HG03139 (cell line): ENCODE measurements around the gene VPS72.
"Not testable (repeated sequence)": the region's sequence is repeated elsewhere in the genome, so short reads cannot be mapped to it uniquely, and the experiment has no call there.

ENCODE experiments used
- ATAC-seq: cut with Tn5 transposase; IDR thresholded peaks from one replicate; pipeline ENCODE4 v1.9.1; 2021; ENCODE audit not compliant: unreplicated experiment

Gene VPS72, protein sequence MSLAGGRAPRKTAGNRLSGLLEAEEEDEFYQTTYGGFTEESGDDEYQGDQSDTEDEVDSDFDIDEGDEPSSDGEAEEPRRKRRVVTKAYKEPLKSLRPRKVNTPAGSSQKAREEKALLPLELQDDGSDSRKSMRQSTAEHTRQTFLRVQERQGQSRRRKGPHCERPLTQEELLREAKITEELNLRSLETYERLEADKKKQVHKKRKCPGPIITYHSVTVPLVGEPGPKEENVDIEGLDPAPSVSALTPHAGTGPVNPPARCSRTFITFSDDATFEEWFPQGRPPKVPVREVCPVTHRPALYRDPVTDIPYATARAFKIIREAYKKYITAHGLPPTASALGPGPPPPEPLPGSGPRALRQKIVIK

DNA sequence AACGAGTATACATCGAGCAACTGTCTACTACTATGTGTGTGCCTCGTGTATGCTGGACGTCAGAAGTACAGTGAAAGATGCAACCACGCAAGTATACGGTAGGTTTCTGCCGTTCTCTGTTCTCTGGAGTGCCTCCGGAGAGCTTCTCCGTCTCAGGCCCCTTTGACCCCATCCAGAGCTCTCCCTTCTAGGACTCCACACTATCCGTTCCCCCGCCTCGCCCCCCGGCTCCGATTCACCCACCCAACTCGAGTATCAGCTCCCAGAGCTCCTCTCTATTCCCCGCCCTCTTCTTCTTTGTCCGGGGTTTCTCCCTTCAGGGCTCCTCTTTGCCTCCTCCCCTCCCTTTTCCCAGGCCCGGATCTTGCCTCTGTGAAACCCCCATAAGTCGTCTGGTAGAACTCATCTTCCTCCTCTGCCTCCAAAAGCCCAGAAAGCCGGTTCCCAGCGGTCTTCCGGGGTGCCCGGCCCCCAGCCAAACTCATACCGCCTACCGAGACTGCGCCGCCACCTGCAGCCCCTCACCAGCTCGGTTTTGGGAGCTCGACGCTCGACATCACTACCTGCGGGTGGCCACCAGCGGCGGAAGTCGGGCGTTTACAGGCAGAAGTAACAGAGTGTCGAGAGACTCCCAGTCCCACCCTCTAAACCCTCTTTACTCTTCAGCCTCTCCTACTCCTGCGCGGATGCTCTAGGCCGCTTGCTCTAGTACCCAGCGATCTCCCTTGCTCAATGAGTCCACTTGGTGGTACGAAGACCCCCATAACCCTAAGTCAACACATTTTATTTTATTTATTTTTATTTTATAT lies at the start of gene VPS72:
Gene VPS72 (minus strand): TSS at position 561 of the 809 bp plus-strand sequence. CDS start 76 bp downstream, at position 485.
- ATAC-seq: peak; percentile 77

DNA sequence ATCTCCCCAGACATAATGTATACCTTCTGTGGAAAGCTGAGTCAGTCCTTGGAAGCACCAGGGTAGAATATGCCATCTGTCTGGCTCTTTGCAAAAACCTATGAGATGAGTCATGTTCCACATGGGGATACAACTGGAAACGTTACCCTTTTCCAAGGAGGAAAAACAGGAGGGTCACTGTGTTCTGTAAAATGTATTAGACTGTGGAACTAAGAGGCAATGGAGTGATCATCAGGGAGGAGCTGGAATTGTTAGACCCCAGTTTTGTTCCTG lies 48.4 kb upstream of the VPS72 start:
- no peak for ATAC-seq

DNA sequence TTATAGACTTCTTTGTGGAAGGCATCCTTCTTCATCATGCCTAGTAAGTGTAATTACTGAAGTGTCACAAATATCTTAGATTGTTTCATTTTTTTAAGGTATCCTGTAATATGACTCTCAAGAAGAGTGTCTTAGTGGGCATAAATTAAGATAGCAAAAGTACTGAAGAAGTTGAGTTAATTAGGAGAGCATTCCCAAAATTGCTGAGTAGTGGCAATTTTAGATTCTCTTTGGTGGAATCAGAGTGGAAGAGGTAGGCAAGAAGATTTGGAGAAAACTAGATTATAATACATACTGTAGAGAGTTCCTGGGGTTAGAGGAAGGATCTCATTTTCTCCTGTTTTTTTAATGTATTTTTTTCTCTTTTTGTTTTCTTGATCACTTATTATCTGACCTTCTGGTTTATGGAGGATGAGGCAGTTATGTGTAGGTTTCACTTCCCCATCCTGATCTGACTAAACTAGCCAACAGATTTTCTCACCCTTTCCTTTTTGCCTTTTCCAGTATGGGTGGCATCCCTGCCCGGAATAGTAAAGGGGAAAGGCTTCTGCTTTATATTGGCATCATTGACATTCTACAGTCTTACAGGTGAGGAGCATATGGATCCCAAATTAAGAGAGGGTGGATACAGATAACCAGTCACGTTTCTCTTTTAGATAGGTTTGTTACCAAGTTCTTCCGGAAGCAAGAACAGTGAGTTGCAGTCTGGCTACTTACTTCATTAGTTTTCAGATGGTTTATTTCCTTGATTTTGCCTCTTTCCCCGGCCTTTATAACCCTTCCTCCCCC lies 47.9 kb upstream of the VPS72 start:
- no peak for ATAC-seq

DNA sequence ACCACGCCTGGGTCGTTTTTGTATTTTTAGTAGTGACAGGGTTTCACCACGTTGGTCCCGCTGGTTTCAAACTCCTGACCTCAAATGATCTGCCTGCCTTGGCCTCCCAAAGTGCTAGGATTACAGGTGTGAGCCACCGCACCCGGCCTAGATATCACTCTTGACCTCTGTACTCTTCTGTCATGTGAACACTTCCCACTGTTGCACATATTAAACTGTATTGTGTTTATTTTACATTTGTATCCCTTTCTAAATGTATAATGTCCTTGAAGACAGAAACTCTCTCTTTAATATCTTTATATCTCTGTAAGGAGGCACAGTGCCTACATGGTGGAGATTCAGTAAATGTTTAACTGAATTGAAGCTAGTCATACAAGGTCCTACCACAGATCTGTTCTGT lies 45.2 kb upstream of the VPS72 start:
- ATAC-seq: no peak

DNA sequence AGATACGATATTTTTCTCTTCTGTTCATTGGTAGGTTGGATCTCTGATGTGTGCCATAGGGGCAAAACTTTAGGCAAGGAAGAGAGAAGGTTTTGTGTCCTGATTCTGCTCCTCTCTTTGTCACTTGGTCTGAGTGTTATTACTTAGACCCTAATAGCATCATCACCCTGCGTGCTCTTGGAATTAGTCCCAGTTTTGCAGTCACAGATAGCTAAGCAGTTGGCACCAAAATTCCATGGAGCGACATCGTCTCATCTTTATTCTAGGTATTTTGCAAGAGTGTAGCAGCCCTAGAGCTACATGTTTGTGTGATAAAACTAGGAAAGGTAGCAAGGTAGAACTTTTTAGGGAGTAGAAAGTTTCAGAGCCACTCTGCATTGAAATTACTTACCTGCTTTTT lies 32.1 kb upstream of the VPS72 start:
- ATAC-seq: no peak

DNA sequence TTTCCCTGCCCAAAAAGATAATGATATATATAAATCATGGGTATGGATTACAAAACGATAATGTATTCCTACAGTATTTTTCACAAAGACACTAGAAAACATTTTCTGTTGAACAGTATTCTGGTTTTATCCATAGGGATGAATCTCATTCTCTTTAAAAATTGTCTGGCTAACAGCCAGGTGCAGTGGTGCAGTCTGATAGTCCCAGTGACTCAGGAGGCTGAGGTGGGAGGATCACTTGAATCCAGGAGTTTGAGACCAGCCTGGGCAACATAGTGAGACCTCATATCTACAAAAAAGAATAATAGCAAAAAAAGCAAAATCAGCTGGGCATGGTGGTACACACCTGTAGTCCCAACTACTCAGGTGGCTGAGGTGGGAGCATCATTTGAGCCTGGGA lies 31.6 kb upstream of the VPS72 start:
- ATAC-seq: no peak

DNA sequence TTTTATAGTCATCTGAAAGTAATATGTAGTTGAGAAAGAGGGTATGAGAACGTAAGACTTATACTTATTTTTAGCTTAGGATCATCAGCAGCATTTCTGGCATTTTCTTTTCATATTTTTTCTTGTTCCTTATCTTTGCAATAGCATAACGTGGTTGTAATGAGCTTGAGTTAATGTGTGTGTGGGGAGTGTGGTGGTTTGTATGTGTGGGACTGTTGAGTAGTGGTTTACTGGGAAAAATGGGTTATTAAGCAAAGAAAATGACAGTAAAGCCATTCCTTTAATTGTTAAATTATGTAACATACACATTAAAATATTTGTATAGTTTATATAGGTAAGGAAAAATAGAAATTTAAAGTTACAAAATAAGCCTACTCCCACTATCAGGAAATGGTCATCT lies 23.6 kb upstream of the VPS72 start:
- ATAC-seq: no peak

DNA sequence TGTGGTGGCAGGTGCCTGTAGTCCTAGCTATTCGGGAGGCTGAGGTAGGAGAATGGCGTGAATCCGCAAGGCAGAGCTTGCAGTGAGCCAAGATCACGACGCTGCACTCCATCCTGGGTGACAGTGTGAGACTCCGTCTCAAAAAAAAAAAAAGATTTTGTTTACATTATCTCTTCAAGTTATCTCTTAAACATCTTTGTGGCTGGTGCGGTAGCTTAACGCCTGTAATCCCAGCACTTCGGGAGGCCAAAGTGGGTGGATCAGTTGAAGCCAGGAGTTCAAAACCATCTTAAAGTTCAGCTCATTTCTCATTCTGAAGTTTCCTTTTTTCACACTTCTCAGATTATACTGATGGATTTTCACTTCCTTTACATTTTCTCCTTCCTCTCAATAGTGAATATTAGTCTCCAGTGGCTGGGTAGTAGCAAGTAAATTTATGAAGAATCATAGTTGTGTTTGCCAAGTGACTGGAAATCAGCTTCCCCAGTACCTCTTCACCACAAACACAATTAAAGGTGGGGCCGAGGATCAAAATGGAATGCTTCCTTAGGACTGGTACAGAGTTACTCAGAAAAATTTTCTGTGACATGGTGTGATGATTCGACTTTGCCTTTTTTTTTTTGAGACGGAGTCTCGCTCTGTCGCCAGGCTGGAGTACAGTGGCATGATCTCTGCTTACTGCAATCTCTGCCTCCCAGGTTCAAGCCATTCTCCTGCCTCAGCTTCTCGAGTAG lies 22.1 kb upstream of the VPS72 start:
- ATAC-seq: no peak

DNA sequence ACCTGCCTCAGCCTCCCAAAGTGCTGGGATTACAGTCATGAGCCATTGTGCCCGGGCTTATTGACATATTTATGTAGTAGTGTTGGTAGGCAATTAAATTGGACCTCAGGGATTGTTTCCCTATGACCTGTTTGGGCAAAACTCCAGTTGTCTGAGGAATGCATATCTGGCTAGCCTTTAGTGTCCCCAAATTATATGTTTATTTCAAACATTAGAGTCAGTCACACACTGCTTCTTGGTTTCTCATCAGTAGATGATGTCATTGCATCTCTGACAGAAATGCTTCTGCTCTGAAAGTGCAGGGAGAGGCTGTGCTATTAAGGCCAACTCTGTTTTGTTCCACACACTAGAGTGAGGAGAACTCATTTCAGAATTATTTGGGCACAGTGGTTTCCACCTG lies 20.8 kb upstream of the VPS72 start:
- no peak for ATAC-seq

DNA sequence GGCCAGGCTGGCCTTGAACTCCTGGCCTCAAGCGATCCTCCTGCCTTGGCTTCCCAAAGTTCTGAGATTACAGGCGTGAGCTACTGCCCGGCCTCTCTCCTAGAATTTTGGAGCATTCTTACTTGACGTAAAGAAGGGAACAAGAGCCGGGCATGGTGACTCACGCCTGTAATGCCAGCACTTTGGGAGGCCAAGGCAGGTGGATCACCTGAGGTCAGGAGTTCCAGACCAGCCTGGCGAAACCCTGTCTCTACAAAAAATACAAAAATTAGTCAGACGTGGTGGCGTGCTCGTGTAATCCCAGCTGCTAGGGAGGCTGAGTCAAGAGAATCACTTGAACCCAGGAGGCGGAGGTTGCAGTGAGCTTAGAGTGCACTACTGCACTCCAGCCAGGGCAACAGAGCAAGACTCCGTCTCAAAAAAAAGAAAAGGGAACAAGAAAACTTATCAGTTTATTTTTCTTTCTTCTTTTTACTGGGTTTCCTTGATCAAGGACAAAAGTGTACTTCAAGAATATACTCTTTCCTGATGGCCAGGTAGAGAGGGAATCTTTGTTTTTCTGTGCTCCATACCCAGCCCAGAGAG lies 15.5 kb upstream of the VPS72 start:
- ATAC-seq: not testable (repeated sequence)

DNA sequence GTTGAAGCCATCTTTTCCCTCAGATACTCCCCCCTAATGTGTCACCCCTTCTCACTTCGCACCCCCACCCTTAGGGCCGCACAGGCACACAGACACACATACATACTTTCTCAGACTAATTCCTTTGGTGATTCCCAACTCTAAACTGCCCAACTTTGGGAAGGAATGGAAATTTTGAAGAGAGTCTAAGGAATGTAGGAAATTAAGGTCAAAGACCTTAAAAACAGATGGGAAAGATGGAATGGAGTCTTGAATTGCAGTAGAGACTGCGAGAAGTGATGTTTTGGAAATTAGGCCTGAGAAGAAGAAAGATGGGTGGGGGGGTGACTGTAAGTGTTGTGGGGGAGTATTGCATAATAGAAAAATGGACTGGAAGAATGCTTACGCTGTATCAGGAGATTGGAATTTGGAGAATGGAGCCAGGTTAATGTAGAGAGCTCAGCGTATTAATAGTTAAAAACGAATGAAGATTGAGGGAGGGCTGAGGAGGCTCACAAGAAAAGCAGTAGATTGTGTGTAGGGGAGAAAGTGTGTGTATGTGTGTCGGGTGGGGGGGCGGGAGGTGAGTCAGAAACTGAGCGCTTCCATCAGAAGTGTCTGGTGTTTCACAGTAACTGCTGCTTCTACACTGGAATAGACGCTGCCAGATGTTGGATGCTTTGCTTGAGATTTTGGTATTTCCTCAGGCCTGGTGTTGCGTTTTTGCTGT lies 10.0 kb upstream of the VPS72 start:
- no peak for ATAC-seq

DNA sequence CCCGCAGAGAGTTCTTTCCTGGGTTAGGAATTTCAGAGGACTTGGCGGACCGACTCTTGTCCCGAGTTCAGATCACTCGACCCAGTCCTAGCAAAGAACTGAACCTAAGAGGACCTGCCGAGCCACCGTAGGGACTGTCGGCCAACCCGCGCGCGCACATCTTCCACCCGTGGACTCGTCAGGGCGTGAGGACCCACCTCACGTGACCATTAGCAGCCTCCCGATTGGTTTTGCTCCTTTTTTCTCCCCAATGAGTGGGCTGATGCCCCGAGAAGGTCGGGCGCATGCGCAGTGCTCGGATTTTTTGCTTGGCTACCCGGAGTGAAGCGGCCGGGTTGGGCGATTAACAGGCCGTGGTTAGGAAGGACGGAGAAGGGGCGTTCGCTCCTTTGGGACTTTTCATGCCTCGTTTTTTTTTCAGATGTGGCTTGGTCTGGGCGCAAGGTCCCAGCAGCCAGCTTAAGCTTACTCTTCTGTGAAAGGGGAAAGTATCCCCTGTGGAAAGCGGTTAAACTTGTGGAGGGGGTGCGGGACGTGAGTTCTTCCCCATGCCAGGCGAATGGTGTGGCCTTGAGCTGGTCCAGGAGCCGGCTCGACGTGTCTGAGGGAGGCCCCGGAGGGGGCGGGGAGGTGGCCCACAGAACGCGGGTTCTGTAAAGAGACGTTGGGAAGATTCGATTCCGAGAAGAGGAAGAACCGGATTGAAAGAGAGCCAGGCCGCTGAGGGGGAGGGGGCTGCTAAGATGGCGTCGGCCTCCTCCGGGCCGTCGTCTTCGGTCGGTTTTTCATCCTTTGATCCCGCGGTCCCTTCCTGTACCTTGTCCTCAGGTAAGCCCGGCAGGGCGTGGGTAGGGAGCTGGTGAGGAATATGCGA lies 8.5 kb upstream of the VPS72 start, which contains the start of gene PIP5K1A:
Gene PIP5K1A (plus strand): TSS at position 299 of the 874 bp plus-strand sequence. CDS start 445 bp downstream, at position 744.
- ATAC-seq: peak; percentile 78

DNA sequence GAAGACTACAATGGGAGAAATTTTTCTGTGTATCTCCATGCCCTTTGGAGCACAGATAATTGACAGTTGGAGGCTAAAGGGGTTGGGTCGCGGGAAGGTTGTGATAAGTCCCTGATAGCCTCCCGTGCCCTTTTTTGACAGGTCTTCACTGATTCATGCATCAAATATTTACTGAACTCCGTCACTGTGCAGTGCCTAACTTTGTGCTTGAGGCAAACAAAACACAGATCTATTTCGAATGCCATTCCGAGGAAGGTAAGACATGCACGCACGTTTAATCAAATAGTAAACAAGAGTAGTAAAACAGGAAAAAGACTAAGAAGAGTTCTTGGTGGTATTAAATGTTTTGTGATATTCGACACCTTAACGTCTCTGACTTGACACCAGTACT lies 7.9 kb upstream of the VPS72 start:
- ATAC-seq: no peak

DNA sequence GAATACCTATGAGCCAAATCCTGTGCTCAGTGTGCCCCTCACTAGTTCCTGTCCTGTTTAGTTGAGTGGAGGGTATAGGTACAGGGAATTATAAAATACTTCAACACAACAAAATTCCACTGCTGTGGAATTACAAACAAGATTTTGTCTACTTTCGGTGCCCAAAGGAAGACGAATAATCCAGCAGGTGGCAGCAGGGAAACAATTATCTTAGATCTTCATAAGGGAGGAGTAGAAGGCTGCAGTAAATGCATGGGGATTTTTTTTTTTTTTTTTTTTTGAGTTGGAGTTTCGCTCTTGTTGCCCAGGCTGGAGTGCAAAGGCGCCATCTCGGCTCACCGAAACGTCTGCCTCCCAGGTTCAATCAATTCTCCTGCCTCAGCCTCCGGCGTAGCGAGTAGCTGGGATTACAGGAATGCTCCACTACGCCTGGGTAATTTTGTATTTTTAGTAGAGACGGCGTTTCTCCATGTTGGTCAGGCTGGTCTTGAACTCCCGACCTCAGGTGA lies 6.3 kb upstream of the VPS72 start:
- ATAC-seq: no peak

DNA sequence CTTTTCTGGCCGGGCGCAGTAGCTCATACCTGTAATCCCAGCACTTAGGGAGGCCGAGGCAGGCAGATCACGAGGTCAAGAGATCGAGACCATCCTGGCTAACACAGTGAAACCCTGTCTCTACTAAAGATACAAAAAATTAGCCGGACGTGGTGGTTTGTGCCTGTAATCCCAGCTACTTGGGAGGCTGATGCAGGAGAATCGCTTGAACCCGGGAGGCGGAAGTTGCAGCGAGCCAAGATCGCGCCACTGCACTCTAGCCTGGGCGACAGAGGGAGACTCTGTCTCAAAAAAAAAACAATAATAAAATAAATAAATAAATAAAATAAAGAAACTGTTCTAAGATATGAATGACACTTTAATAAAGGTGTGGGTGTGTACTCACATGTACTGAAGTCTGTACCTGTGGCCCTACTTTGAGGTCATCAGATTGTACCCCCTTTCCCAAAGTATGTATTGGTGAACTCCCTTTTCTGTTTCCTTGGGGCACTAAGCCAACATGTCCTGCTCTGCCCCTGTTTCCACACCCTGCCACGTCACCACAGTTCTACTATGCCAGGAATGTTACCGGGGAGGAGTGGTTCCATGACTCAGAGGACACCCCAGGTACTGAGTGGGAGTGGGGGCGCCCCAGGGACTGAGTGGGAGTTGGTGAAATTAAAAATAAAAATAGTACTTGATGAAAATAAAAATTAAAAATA lies 5.0 kb upstream of the VPS72 start:
- not testable (repeated sequence) for ATAC-seq

DNA sequence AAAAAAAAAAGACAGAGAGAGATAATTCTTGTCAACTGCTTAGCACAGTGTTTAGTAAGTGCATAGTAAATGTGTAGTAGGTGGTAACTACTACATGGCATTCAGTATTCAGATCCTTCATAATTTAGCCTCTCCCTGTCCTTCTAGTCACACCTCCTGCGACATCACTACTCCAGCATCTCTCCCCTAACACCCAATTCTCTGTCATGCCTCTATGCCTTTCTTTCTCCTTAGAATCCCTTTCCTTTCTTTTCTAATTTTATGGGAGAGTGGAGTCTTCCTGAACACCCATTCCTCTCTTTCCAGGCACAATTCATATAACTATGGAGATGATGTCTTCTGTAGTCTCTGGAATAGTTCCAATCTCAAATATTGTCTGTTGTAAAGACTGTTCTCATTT lies 3.9 kb upstream of the VPS72 start:
- ATAC-seq: no peak

DNA sequence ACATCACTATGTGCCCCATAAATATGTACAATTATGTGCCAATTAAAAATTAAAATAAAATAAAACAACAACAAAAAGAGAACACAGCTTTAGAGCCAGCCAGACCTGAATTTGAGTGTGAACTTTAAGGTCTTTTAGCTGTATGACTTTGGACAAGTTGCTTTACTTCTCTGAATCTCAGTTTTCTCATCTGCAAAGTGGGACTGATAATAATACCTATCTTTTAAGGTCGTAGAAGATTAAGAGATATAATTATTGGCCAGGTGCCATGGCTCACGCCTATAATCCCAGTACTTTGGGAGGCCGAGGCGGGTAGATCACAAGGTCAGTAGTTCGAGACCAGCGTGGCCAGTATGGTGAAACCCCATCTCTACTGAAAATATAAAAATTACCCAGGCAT lies 3.3 kb upstream of the VPS72 start:
- no peak for ATAC-seq

DNA sequence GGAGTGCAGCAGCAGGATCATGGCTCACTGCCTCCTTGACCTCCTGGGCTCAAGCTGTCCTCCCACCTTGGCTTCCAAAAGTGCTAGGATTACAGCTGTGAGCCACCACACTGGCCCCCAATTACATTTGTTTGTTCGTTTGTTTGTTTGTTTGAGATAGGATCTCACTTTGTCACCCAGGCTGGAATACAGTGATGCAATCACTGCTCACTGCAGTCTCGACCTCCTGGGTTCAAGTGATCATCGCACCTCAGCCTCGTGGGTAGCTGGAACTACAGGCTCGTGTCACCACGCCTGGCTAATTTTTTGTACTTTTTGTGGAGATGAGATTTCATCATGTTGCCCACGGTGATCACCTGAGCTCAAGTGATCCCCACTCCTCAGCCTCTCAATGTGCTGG lies 2.0 kb upstream of the VPS72 start:
- ATAC-seq: no peak
